GM15510 (cell line): ENCODE measurements around the gene SYT8.

Experiments
- POLR2A ChIP-seq: IDR thresholded peaks from 3 replicates; pipeline ENCODE4 v1.6.1; 2011; ENCODE audit warnings: borderline replicate concordance; ENCODE audit not compliant: insufficient read length; ENCODE audit errors: extremely low read depth

SYT8 gene

DNA sequence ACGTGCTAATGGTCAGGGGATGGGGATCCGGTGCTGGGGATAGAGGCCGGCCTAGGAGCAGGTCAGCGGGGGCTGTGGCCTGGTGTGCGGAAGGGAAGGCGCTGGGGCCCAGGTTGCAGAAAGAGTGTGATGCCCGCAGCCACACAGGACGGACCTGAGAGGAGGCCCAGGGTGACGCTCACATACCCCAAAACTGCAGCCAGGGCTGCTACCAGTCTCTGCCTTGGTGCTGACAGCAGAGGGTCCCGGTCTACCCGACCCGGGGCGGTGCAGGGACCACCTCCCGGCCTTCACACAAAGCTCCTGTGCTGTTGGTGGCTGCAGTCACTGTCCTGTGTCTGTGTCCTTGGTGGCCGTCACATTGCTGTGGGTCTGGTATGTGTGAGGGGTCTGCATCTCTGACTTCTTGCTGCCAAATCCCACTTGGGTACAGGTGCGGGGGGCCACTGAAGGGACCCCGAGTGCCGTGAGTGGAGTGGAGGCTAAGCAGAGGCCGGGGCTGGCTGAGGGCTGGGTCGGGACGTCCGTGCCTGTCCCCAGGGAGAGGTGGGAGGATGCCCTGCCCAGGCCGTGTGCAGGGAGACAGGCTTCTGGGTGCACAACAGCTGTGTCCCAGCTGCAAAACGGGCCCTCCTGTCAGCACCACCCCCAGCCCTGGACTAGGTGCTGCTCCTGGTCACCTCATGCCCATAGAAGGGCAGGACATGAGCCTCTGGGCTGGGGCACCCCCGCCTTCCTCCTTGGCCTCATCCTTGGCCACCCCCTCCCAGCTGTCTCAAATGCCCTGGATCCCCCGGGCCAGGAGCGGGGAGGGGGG lies 19.6 kb downstream of the SYT8 start:
- no peak for TF ChIP-seq POLR2A

DNA sequence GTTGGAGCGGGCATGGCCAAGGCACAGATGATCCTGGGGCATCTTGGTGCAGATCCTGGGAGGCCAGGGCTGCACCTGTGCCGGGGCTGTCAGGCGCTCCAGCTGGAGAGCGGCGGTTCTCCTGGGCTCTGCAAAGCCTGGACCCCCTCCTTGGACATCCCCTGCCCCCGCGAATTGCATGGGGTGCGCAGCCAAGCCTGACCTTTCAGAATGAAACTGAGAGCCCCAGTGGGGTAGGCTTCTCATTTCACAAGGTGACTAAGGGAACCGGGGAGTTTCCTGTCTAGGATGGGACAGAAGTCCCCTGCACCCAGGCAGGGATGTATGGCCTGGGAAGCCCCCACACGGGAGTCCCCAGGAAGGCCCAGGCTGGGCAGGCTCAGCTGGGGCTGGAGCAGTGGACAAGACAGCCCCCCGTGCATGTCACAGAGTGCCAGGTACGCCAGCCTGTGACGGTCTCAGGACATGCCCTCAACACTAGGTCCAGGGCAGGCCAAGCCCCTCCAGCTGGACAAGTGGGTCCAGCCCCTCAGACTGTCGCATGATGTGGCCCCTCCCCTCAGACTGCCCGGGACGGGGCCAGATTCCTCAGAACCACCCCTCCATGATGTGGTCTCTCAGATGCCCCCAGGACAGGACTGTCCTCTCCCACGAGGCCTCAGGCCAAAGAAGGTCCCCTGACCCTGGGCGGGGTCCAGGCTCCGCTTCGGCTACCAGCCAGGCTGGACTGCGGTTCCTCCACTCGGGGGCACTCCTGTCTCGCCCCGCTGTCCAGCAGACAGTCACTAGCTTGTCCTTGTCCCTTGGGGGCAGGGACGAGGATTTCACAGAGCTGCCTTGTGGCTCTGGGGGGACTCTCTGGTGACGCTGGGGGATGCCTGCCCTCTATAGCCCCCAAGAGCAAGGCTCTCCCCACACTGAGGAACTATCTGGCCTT lies 20.4 kb downstream of the SYT8 start:
- TF ChIP-seq POLR2A: no peak

DNA sequence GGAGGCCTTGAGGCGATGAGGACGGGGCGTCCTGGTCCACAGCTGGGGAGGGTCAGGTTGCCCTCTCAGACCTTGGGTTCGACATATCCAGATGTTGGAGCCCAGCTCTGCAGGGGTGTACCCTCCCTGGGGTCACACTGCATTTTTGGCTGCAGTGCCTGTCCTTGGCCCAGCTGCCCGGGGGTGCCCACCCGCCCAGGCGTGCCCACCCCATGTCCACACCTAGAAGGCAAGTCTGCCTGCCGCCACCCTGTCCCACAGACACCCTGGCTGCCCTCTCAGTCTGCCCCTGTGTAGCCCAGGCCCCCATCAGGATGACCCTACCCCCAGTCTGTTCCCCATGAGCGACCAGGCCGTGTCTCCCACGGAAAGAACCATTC lies 21.1 kb downstream of the SYT8 start:
- no peak for TF ChIP-seq POLR2A

- no peak for TF ChIP-seq POLR2A
These were observed 21.7 kb downstream of the SYT8 start for GRCh38 chr11:1856306-1857005.

GRCh38 chr11:1857064-1857463 lies 22.3 kb downstream of the SYT8 start:
- no peak for TF ChIP-seq POLR2A

- no peak for TF ChIP-seq POLR2A
These were observed 23.4 kb downstream of the SYT8 start for GRCh38 chr11:1858154-1858553.

DNA sequence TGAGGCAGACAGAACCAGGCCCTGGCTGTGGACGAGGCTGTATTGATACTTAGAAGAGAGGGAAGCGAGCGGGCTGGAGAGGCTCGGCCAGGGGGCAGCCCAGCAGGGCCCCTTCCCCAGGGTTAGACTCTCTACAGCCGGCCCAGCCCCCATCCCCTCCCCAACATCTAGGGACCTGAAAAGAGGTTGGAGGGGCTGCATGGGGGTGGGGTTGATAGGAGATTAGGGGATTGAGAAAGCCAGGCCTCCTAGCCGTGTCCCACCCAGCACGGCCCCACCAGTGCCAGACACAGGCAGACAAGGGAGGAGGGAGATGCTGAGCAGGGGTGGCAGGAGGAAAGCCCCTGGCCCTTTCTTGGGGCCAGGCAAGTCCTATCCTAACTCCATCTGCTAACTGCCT lies 23.8 kb downstream of the SYT8 start:
- no peak for TF ChIP-seq POLR2A

GRCh38 chr11:1859004-1859403 lies 24.2 kb downstream of the SYT8 start:
- no peak for TF ChIP-seq POLR2A

DNA sequence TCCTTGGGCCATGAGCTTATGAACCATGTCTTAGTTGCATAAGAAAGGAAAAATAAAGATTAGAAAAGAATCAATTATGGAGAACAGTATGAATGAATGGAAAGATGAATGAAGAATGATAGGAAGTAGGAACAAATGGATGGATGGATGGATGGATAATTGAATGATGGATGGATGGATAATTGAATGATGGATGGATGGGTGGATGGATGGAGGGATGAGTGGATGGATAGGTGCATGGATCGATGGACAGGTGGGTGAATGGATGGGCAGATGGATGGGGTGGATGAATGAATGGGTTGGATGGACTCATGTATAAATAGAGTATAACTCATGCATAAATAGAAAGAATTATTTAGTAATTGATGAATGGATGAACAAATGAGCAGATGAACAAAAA lies 25.3 kb downstream of the SYT8 start:
- no peak for TF ChIP-seq POLR2A

DNA sequence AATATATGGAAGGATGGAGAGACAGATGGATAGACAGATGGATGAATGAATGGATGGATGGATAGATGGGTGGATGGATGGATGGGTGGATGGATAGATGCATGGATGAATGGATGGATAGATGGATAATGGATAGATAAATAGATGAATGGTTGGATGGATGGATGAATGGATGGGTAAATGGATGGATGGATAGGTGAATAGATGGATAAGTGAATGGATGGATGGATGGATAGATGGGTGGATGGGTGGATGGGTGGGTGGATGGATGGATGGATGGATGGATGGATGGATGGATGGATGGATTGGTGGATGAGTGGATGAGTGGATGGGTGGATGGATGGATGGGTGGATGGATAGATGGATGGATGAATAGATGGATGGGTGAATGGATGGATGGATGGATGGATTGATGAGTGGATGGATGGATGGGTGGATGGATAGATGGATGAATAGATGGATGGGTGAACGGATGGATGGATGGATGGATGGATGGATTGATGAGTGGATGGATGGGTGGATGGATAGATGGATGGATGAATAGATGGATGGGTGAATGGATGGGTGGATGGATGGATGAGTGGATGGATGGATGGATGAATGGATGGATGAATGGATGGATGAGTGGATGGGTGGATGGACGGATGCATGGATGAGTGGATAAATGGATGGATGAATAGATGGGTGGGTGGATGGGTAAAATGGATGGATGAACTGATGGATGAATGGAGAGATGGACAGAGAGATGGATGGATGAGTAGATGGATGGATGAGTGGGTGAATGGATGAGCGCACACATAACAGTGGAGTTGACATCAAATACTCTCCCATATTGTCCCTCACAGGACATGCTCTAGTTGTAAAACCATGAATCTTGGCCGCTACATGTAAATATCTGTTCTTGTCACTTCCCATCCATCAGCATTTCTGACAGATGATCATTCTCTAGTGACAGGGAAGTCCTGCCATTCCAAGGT lies 26.9 kb downstream of the SYT8 start:
- TF ChIP-seq POLR2A: no peak

DNA sequence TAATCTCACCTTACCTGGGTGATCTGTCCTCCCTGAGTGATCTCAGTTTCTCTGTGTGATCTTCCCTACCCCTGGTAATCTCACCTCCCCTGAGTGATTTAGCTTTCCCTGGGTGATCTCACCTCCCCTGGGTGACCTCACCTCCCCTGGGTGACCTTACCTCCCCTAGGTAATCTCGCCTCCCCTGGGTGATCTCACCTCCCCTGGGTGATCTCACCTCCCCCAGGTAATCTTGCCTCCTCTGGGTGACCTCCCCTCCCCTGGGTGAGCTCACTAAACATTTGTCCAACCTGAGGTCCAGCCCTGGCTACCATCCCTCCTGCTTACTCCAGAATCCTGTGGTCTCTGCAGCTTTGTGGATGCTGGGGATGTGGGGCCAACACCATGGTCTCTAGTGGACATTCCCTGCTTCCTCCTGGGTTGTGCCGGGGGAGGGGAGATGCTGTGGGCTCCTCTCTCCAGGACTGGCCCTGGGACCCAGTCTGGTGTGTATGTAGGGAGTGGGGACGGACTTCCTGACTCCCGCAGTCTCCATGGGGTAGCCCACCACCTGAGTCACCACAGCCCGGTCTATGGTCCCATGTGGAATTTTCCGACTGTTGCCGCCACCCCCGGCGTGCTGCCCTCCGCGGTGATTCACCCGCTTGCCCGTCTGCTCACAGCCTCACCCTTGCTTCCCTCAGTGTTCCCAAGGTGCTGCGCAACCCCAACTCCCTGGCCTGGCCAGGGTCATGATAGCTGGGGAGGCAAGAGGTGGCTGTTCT lies 28.0 kb downstream of the SYT8 start:
- no peak for TF ChIP-seq POLR2A

DNA sequence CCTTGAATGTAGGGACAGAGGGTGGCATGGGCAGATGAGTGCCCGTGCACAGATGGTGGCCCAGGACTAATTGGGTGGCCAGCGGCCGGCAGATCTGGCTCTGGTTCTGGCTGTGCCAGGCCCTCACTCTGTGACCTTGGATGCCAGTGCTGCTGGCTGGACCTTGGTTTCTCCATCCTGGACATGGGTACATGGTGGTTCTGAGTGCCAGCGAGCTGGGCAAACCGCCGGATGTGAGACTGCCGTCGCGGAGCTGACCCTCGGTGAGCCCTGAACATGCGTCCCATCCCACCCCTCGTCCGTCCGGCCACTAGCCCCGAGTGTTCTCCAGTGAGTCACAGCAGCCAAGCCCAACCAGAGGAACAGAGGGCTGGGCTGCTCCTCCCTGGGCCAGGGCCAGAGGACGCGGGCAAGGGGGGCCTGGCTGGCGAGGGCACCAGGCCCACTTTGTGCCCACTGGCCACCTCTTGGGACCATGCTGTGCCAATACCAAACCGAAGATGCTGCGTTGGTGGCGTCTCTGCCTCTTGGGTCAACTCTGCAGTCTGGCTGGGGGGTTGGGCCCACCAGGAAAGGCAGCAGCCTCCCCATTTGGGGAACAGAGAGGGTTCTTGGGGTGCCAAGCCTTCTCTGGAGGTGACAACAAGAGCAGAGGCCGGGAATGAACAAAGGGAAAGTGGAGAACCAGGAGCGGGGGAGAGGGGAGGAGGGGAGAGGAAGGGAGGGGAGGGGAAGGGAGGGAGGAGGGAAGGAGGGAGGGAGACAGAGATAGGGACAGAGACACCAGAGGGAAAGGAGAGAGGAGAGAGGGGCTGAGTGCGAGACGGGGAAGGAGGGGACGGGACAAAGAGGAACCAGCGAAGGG lies 28.8 kb downstream of the SYT8 start:
- no peak for TF ChIP-seq POLR2A

GRCh38 chr11:1864231-1864630 lies 29.4 kb downstream of the SYT8 start:
- no peak for TF ChIP-seq POLR2A
